ENCODE measurements around the gene MRPS7. TPM values are rescaled to one million over a fixed set of nuclear protein-coding genes. Genes with fewer than 3 reads are reported as not detected.

The MRPS7 gene
- total RNA-seq, 2 donors from 2014 or later, result 81.0 to 82.5 TPM

DNA sequence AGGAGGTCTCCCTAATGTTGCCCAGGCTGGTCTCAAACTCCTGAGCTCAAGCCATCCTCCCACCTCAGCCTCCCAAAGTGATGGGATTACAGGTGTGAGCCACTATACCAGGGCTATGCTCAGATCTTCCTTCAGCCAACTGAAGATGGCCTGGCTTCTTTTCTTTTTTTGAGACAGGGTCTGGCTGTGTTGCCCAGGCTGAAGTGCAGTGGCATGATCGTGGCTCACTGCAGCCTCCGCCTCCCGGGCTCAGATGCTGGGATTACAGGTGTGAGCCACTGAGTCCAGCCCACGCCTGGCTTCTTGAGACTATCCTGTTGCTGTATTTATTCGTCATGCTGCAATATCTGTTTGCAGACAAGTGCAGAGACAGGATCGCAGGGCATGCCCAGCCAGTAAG lies 23.4 kb downstream of the MRPS7 start:
- no peaks in the 10 kb centered on the region for H3K9me3 ChIP-seq (ENCODE audit: control insufficient read depth, low read length)
- Mint-ChIP-seq H3K4me3 (no peak overlapping the region), H3K27me3 (ENCODE audit: insufficient read depth) (no peaks in the 10 kb centered on the region), H3K27ac (no peak overlapping the region), H3K4me1 (no peaks in the 10 kb centered on the region), H3K36me3 (ENCODE audit: low read depth) (peaks cover 18% of the 10 kb centered on the region), H3K9me3 (no peaks in the 10 kb centered on the region)
- peaks cover 6% of the 10 kb centered on the region for H3K36me3 ChIP-seq (ENCODE audit: control insufficient read depth, insufficient read depth, low read length)
- H3K27me3 ChIP-seq (ENCODE audit: control insufficient read depth, insufficient read depth, low read length, poor library complexity, severe bottlenecking), result no peaks in the 10 kb centered on the region
- WGBS, 2 experiments (ENCODE audit: insufficient coverage in 1 of 2, insufficient read length in 1 of 2), result 91 to 94% methylated on average over 6 of the region's 6 CpGs
- no peak for DNase-seq
- H3K4me1 ChIP-seq (ENCODE audit: control insufficient read depth, insufficient read depth, low read length), result no peaks in the 10 kb centered on the region
- no peak overlapping the region for H3K9ac ChIP-seq (ENCODE audit: extremely low read depth, low read length, poor library complexity, severe bottlenecking)
- H3K4me3 ChIP-seq (ENCODE audit: low read length), result no peak overlapping the region
- H3K27ac ChIP-seq (ENCODE audit: low read depth, low read length), result no peak overlapping the region
- TF ChIP-seq, protein P1, sequence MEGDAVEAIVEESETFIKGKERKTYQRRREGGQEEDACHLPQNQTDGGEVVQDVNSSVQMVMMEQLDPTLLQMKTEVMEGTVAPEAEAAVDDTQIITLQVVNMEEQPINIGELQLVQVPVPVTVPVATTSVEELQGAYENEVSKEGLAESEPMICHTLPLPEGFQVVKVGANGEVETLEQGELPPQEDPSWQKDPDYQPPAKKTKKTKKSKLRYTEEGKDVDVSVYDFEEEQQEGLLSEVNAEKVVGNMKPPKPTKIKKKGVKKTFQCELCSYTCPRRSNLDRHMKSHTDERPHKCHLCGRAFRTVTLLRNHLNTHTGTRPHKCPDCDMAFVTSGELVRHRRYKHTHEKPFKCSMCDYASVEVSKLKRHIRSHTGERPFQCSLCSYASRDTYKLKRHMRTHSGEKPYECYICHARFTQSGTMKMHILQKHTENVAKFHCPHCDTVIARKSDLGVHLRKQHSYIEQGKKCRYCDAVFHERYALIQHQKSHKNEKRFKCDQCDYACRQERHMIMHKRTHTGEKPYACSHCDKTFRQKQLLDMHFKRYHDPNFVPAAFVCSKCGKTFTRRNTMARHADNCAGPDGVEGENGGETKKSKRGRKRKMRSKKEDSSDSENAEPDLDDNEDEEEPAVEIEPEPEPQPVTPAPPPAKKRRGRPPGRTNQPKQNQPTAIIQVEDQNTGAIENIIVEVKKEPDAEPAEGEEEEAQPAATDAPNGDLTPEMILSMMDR (conservative IDR thresholded peaks at IDR 0.05), result no peak

- H3K9ac ChIP-seq (ENCODE audit: extremely low read depth, low read length, poor library complexity, severe bottlenecking), result no peak overlapping the region
- H3K27ac ChIP-seq (ENCODE audit: low read depth, low read length), result no peak overlapping the region
- TF ChIP-seq, protein P1 (conservative IDR thresholded peaks at IDR 0.05), result no peak
- no peak overlapping the region for H3K4me3 ChIP-seq (ENCODE audit: low read length)
- no peaks in the 10 kb centered on the region for H3K27me3 ChIP-seq (ENCODE audit: control insufficient read depth, insufficient read depth, low read length, poor library complexity, severe bottlenecking)
- H3K4me1 ChIP-seq (ENCODE audit: control insufficient read depth, insufficient read depth, low read length), result no peaks in the 10 kb centered on the region
- DNase-seq, result no peak
- H3K9me3 Mint-ChIP-seq, result no peaks in the 10 kb centered on the region
- peaks cover 1% of the 10 kb centered on the region for H3K27me3 Mint-ChIP-seq (ENCODE audit: insufficient read depth)
- H3K36me3 Mint-ChIP-seq (ENCODE audit: low read depth), result peaks cover 12% of the 10 kb centered on the region
- WGBS, 2 experiments (ENCODE audit: insufficient coverage in 1 of 2, insufficient read length in 1 of 2), result 96 to 97% methylated on average over 9 of the region's 9 CpGs
- no peak overlapping the region for H3K27ac Mint-ChIP-seq
- H3K36me3 ChIP-seq (ENCODE audit: control insufficient read depth, insufficient read depth, low read length), result peaks cover 6% of the 10 kb centered on the region
- H3K4me3 Mint-ChIP-seq, result no peak overlapping the region
- H3K4me1 Mint-ChIP-seq, result no peaks in the 10 kb centered on the region
- no peaks in the 10 kb centered on the region for H3K9me3 ChIP-seq (ENCODE audit: control insufficient read depth, low read length)
These were observed 25.5 kb downstream of the MRPS7 start for GRCh38 chr17:75287221-75287620.

GRCh38 chr17:75288359-75288758 lies 26.7 kb downstream of the MRPS7 start:
- WGBS, 2 experiments (ENCODE audit: insufficient coverage in 1 of 2, insufficient read length in 1 of 2), result 50% methylated on average over 1 of the region's 2 CpGs; no CpG with 5 or more reads in 1 of the 2 experiments
- no peak for DNase-seq
- Mint-ChIP-seq H3K4me1 (no peaks in the 10 kb centered on the region), H3K27ac (no peak overlapping the region), H3K36me3 (ENCODE audit: low read depth) (peaks cover 10% of the 10 kb centered on the region), H3K4me3 (peak overlapping the region; percentile 83), H3K9me3 (no peaks in the 10 kb centered on the region), H3K27me3 (ENCODE audit: insufficient read depth) (peaks cover 1% of the 10 kb centered on the region)
- no peaks in the 10 kb centered on the region for H3K4me1 ChIP-seq (ENCODE audit: control insufficient read depth, insufficient read depth, low read length)
- H3K4me3 ChIP-seq (ENCODE audit: low read length), result peak overlapping the region; percentile 92
- H3K27me3 ChIP-seq (ENCODE audit: control insufficient read depth, insufficient read depth, low read length, poor library complexity, severe bottlenecking), result no peaks in the 10 kb centered on the region
- H3K27ac ChIP-seq (ENCODE audit: low read depth, low read length), result no peak overlapping the region
- TF ChIP-seq, protein P1 (conservative IDR thresholded peaks at IDR 0.05), result no peak
- H3K9ac ChIP-seq (ENCODE audit: extremely low read depth, low read length, poor library complexity, severe bottlenecking), result peak overlapping the region; percentile 36
- H3K36me3 ChIP-seq (ENCODE audit: control insufficient read depth, insufficient read depth, low read length), result peaks cover 6% of the 10 kb centered on the region
- no peaks in the 10 kb centered on the region for H3K9me3 ChIP-seq (ENCODE audit: control insufficient read depth, low read length)

Data from endodermal cell (in vitro differentiated cells).